NCI-H510A treated with DMSO at 0.1 percent for 48 hours (cell line): ENCODE measurements around the gene DPP4.

Experiments used
- DNase-seq: peaks from one replicate; lab custom pipeline; 2025; lab: John Stamatoyannopoulos, UW

The DPP4 gene

GRCh38 chr2:162017233-162017632, 56.8 kb downstream of the DPP4 start:
- no peak for DNase-seq

- no peak for DNase-seq
These were observed 57.9 kb downstream of the DPP4 start for GRCh38 chr2:162016080-162016479.

- DNase-seq = no peak
These were observed 59.3 kb downstream of the DPP4 start for GRCh38 chr2:162014751-162015150.

- no peak for DNase-seq
These were observed 60.2 kb downstream of the DPP4 start for GRCh38 chr2:162013514-162014475.

GRCh38 chr2:162012565-162013058, 61.4 kb downstream of the DPP4 start:
- no peak for DNase-seq

- no peak for DNase-seq
These were observed 62.1 kb downstream of the DPP4 start for GRCh38 chr2:162011706-162012564.

GRCh38 chr2:162009543-162009942, 64.5 kb downstream of the DPP4 start:
- DNase-seq = no peak

GRCh38 chr2:162007447-162008040, 66.5 kb downstream of the DPP4 start:
- no peak for DNase-seq

GRCh38 chr2:162006337-162006736, 67.7 kb downstream of the DPP4 start:
- no peak for DNase-seq

GRCh38 chr2:162004031-162004430, 70.0 kb downstream of the DPP4 start:
- DNase-seq = no peak

- no peak for DNase-seq
These were observed 71.3 kb downstream of the DPP4 start for GRCh38 chr2:162002623-162003235.

- no peak for DNase-seq
These were observed 73.6 kb downstream of the DPP4 start for GRCh38 chr2:162000431-162000830.

- DNase-seq = no peak
These were observed 74.7 kb downstream of the DPP4 start for GRCh38 chr2:161999321-161999720.

GRCh38 chr2:161998857-161999256, 75.2 kb downstream of the DPP4 start:
- no peak for DNase-seq

- DNase-seq = no peak
These were observed 76.0 kb downstream of the DPP4 start for GRCh38 chr2:161997916-161998471.

- DNase-seq = no peak
These were observed 78.4 kb downstream of the DPP4 start for GRCh38 chr2:161995553-161996016.

GRCh38 chr2:161994761-161995520, 79.1 kb downstream of the DPP4 start:
- DNase-seq = no peak

- DNase-seq = no peak
These were observed 81.5 kb downstream of the DPP4 start for GRCh38 chr2:161992531-161992930.

GRCh38 chr2:161991991-161992390, 82.0 kb downstream of the DPP4 start:
- no peak for DNase-seq

GRCh38 chr2:161990741-161991140, 83.3 kb downstream of the DPP4 start:
- no peak for DNase-seq

GRCh38 chr2:161990036-161990435, 84.0 kb downstream of the DPP4 start:
- no peak for DNase-seq
